Astrocyte of the spinal cord (primary cell): ENCODE measurements around the gene NEAT1.
A peak's percentile ranks its signal among the peaks of the same experiment; 100 is the strongest.

Source experiments
- DNase-seq: peaks from one replicate; pipeline ENCODE4 v3.0.0; 2011; ENCODE audit warnings: low read depth, low spot score
- H3K4me3 ChIP-seq: 2 replicates; pipeline ENCODE4 v1.5.1; 2011; ENCODE audit warnings: low read depth, mild to moderate bottlenecking, low read length, moderate library complexity
- in situ Hi-C: cut with HindIII; loops from 2 replicates; pipeline ENCODE4 v1.10.0; 2017; ENCODE audit warnings: low sequenced_read_pairs
- TF ChIP-seq, protein P1 (sequence below): IDR thresholded peaks from 2 replicates; pipeline ENCODE4 v1.5.1; 2012; ENCODE audit warnings: low read depth, mild to moderate bottlenecking, low read length, inconsistent platforms

NEAT1 gene

DNA sequence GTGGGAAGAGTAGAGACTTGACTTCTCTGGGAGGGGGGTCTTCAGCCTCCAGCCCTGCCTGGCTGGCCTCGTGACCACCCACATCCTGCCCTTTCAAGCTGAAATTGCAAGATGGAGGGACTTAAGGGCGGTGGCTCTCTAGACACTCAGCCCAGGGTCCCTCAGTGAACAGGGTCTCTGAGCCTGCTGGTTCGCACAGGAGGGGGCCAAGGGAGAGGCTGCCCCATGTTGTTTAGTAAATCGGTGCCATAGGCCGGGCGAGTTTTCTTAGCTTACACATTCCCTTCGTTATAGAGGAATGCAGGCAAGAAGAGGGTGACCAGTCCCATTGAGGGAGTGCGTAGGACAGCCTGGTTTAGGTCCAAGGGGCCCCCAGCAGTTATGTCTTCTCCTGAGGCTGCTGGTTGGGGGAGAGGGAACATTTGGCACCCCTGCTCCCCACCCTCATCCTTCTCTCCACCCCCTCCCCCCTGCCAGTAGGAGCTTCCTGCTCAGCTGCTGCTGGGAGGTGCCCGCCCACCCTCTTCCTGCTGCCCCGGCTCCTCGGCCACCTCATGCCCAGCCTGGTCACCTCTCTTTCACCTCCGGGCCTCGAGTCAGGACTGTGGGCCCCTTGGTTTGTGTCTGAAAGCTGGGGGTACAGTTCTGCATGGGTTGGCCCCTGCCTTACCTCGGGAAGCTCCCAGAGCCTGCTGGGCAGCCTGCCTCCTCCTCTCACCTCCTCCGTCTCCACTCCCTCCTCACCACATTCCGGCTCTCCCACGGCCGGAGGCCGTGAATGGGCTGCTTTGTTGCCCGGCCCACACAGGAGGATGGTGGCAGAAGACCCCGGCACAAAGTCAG lies 32.3 kb upstream of the NEAT1 start:
- in situ Hi-C loops, result no loop called here
- DNase-seq, result no peak
- peak overlapping the region; percentile 15 for H3K4me3 ChIP-seq
- TF ChIP-seq, protein P1, sequence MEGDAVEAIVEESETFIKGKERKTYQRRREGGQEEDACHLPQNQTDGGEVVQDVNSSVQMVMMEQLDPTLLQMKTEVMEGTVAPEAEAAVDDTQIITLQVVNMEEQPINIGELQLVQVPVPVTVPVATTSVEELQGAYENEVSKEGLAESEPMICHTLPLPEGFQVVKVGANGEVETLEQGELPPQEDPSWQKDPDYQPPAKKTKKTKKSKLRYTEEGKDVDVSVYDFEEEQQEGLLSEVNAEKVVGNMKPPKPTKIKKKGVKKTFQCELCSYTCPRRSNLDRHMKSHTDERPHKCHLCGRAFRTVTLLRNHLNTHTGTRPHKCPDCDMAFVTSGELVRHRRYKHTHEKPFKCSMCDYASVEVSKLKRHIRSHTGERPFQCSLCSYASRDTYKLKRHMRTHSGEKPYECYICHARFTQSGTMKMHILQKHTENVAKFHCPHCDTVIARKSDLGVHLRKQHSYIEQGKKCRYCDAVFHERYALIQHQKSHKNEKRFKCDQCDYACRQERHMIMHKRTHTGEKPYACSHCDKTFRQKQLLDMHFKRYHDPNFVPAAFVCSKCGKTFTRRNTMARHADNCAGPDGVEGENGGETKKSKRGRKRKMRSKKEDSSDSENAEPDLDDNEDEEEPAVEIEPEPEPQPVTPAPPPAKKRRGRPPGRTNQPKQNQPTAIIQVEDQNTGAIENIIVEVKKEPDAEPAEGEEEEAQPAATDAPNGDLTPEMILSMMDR, result no peak

- peak overlapping the region; percentile 15 for H3K4me3 ChIP-seq
- DNase-seq, result peak; percentile 18
- TF ChIP-seq, protein P1, result no peak
- in situ Hi-C loops, result no loop called here
Observed at GRCh38 chr11:65390996-65391395, 31.6 kb upstream of the NEAT1 start.

- in situ Hi-C loops, result no loop called here
Observed at GRCh38 chr11:65392186-65392829, 30.3 kb upstream of the NEAT1 start.

GRCh38 chr11:65392899-65393298 lies 29.7 kb upstream of the NEAT1 start:
- in situ Hi-C loops, result no loop called here
- H3K4me3 ChIP-seq, result no peak overlapping the region
- TF ChIP-seq, protein P1, result no peak
- DNase-seq, result no peak

More at GRCh38 chr11:65392186-65392829, 30.3 kb upstream of the NEAT1 start:
- TF ChIP-seq, protein P1, result no peak
- H3K4me3 ChIP-seq, result no peak overlapping the region
- no peak for DNase-seq

- no peak for DNase-seq
- TF ChIP-seq, protein P1, result no peak
- in situ Hi-C loops, result no loop called here
- no peak overlapping the region for H3K4me3 ChIP-seq
Observed at GRCh38 chr11:65393513-65394079, 29.0 kb upstream of the NEAT1 start.

DNA sequence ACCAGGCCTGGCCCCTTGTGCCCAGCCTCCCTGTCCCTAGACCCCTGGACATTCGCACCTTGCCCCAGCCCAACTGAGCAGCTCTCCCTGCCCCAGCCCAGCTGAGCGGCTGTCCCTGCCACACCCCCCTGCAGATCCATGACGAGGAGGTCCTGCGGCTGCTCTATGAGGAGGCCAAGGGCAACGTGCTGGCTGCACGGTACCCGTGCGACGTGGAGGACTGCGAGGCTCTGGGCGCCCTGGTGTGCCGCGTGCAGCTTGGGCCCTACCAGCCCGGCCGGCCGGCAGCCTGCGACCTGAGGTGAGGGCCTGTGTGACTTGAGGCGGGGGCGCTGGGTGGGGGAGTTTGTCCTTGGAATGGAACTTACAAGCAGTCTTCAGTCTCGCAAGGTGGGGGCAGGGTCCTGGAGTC lies 28.5 kb upstream of the NEAT1 start:
- H3K4me3 ChIP-seq, result no peak overlapping the region
- no peak for DNase-seq
- TF ChIP-seq, protein P1, result no peak
- in situ Hi-C loops, result no loop called here
